Spleen (tissue), 11 donors: ENCODE measurements around the gene ATP2A1. TPM values are rescaled to one million over a fixed set of nuclear protein-coding genes. Genes with fewer than 3 reads are reported as not detected.
"Not testable (repeated sequence)": the region's sequence is repeated elsewhere in the genome, so short reads cannot be mapped to it uniquely, and the experiment has no call there.

Source experiments
- DNase-seq: peaks from one replicate; pipeline ENCODE4 v3.0.0-alpha.2; 2020
- H3K27ac ChIP-seq, 8 donors: fragments of 200-600 bp; sonication (generic) in 7 of 8; 1 replicate in 4 of 8; 2 replicates in 4 of 8; pipeline versions ENCODE4 v1.5.0 to v1.8.0; 2016 to 2021; ENCODE audit warnings: inconsistent platforms in 4 of 8, mild to moderate bottlenecking in 4 of 8, moderate library complexity in 1 of 8
- H3K27me3 ChIP-seq, 7 donors: fragments of 200-600 bp; sonication (generic) in 6 of 7; replicated peaks in 1 of 7; 1 replicate in 4 of 7; 2 replicates in 3 of 7; pipeline versions ENCODE4 v1.5.0 to v1.8.0; 2016 to 2021; ENCODE audit warnings: inconsistent platforms in 3 of 7, mild to moderate bottlenecking in 1 of 7
- H3K36me3 ChIP-seq, 6 donors: fragments of 200-600 bp; sonication (generic) in 5 of 6; 1 replicate in 4 of 6; 2 replicates in 2 of 6; pipeline versions ENCODE4 v1.5.0 to v1.8.0; 2016 to 2021; ENCODE audit warnings: inconsistent platforms in 2 of 6
- H3K4me1 ChIP-seq, 6 donors: fragments of 200-600 bp; sonication (generic) in 5 of 6; 1 replicate in 3 of 6; 2 replicates in 3 of 6; pipeline versions ENCODE4 v1.5.0 to v1.8.0; 2016 to 2021; ENCODE audit warnings: inconsistent platforms in 3 of 6
- H3K4me3 ChIP-seq, 8 donors: fragments of 200-600 bp; sonication (generic) in 7 of 8; 1 replicate in 4 of 8; 2 replicates in 4 of 8; pipeline versions ENCODE4 v1.5.0 to v1.8.0; 2016 to 2021; ENCODE audit warnings: inconsistent platforms in 4 of 8, mild to moderate bottlenecking in 4 of 8, moderate library complexity in 2 of 8
- H3K9me3 ChIP-seq, 8 donors: fragments of 200-600 bp; sonication (generic) in 7 of 8; 1 replicate in 4 of 8; 2 replicates in 4 of 8; pipeline versions ENCODE4 v1.5.0 to v1.8.0; 2016 to 2021; ENCODE audit warnings: inconsistent platforms in 4 of 8
- POLR2A ChIP-seq, 3 donors: fragments of 450-650 bp; IDR thresholded peaks; one replicate each; pipeline ENCODE4 v1.5.1; 2017; ENCODE audit warnings: antibody characterized with exemption in 3 of 3, mild to moderate bottlenecking in 1 of 3
- POLR2AphosphoS5 ChIP-seq, 3 donors: sonication (generic); formaldehyde crosslinking; IDR thresholded peaks; one replicate each; pipeline ENCODE4 v1.5.1; 2017; ENCODE audit warnings: antibody characterized with exemption in 3 of 3
- WGBS, 5 donors: extraction: QIAGEN DNeasy Blood & Tissue Kit in 3 of 5; methylation state at CpG; one replicate each; pipeline versions ENCODE4 v1.1.5 to v1.1.7; 2013 to 2018; 5-methylcytosine and 5-hydroxymethylcytosine counted together
- intact Hi-C: fragments of 100-400 bp; cut with DNase I; formaldehyde crosslinking; loops from one replicate; pipeline ENCODE4 v1.15.0; 2023; ENCODE audit warnings: low total_unique reads
- polyA plus RNA-seq, 3 donors: library from polyadenylated mRNA; stranded (reverse); fragments of 200-250 nt; gene quantifications; one replicate each; pipeline ENCODE4 v1.2.1, GENCODE V29; 2013
- total RNA-seq, 7 donors: library from RNA; depleted of rRNA in 3 of 7; stranded (reverse); fragments of >200 nt in 3 of 7; fragmentation: NEBNext Ultra II Directional in 4 of 7; extraction: Animal tissue kit (Norgen Biotek cat#: 25700) in 4 of 7; gene quantifications; one replicate each; pipeline versions ENCODE4 v1.1.0 to v1.2.1, GENCODE V29; 2016 to 2021
- TF ChIP-seq, protein P1 (sequence below), 11 experiments: fragments of 200-600 bp in 7 of 11; fragments of 450-650 bp in 4 of 11; sonication (generic) in 4 of 11; IDR thresholded peaks in 8 of 11; conservative IDR thresholded peaks in 3 of 11; 1 replicate in 7 of 11; 2 replicates in 4 of 11; pipeline versions ENCODE4 v1.4.0 to v1.8.0; 2016 to 2021; ENCODE audit warnings: antibody characterized with exemption in 11 of 11, inconsistent platforms in 4 of 11, mild to moderate bottlenecking in 1 of 11
- donor health status: healthy with polysubstance abuse.
- donor health status: DM: no; HTN: no; CAD: no; lungs with moderate emphysema.
- donor health status: DM: no; HTN: no; CAD: no.
- donor health status: Bipolar disorder and iron deficiency.
- donor health status: healthy.
- donor health status: DM: no; HTN: no; CAD: no.
- donor health status: DM: yes; HTN: yes; CAD: no.

ATP2A1 gene
- total and polyA plus RNA-seq, 10 donors = 0.26 to 1.5 (median 0.55) TPM; not detected in 2

DNA sequence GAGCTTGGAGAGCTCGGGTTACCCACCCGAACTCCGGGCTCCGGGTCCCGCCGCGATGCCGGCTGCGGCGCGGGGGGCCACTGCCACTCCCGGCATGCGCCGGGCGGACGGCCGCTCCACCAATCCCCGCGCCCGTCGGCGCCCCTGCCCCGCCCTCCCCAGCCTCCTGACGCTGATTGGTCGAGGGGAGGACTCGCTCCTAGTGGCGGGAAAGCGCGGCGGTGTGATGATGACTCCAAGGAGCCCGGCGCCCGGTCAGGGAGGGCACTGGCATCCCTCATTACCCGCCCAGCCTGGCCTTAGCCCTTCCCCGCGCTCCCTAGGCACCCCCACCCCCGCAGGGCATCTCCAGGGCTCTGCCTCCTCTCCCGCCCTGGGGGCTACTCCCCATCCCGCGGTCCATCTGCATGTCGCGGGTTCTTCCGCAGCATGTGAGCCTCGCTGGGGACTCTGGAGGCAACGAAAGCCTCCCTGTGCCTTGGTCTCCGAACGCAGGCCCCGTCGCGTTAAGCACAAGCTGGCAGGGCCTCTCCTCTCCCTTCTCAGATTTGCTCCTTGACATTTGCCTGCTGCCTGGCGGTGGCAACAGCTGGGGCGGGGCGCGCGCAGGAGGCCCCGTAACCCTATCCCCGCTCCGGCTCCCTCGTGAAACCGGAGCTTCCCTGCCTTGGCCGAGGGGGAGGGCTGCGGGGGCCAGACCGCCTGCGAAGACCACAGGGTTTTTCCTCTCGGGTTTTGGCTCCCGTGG lies 1.7 kb downstream of the ATP2A1 start:
- intact Hi-C loops = no loop called here
- Histone ChIP-seq H3K36me3 (peaks cover 0 to 11% (median 0%) of the 10 kb centered on the region in 6 donors), H3K4me1 (peaks cover 6 to 27% (median 19%) of the 10 kb centered on the region in 6 donors), H3K27me3 (peaks cover 0 to 34% (median 0%) of the 10 kb centered on the region in 7 donors), H3K27ac (peak overlapping the region in 4 of 8 donors; percentile 34 to 61 (median 53)), H3K9me3 (no peaks in the 10 kb centered on the region), H3K4me3 (peak overlapping the region; percentile 62 to 87 (median 76))
- DNase-seq = peak; percentile 94
- 1 to 2% (median 2%) methylated on average over 18 to 66 of the region's 66 CpGs for WGBS, 5 donors
- TF ChIP-seq POLR2A (IDR thresholded peaks at IDR 0.05) = no peak
- TF ChIP-seq POLR2AphosphoS5 (IDR thresholded peaks at IDR 0.05) = peak; percentile 43 to 67 (median 61)
- TF ChIP-seq, protein P1, sequence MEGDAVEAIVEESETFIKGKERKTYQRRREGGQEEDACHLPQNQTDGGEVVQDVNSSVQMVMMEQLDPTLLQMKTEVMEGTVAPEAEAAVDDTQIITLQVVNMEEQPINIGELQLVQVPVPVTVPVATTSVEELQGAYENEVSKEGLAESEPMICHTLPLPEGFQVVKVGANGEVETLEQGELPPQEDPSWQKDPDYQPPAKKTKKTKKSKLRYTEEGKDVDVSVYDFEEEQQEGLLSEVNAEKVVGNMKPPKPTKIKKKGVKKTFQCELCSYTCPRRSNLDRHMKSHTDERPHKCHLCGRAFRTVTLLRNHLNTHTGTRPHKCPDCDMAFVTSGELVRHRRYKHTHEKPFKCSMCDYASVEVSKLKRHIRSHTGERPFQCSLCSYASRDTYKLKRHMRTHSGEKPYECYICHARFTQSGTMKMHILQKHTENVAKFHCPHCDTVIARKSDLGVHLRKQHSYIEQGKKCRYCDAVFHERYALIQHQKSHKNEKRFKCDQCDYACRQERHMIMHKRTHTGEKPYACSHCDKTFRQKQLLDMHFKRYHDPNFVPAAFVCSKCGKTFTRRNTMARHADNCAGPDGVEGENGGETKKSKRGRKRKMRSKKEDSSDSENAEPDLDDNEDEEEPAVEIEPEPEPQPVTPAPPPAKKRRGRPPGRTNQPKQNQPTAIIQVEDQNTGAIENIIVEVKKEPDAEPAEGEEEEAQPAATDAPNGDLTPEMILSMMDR (IDR thresholded peaks at IDR 0.05 in 8 of 11, conservative IDR thresholded peaks at IDR 0.05 in 3 of 11) = peak in 8 of 11 experiments; percentile 32 to 71 (median 51)

DNA sequence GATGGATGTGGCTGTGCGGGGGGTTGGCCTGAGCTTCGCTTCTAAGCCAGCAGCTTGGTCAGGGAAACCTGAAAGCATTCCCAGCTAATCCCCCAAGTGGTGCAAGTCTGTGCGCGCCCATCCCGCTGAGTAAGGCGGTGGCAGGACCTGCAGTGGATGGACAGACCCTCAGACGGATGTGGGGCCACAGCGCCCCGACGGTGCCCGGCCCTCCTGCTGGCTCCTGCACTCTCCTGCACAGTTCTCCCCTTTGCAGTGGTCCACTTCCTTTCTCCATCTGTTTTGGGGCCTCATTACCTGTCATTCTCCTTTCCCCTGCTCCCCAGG lies 2.3 kb downstream of the ATP2A1 start:
- Histone ChIP-seq H3K9me3 (no peaks in the 10 kb centered on the region), H3K4me3 (peak overlapping the region in 6 of 8 donors; percentile 62 to 87 (median 80)), H3K36me3 (peaks cover 0 to 6% (median 0%) of the 10 kb centered on the region in 6 donors), H3K4me1 (peaks cover 6 to 27% (median 19%) of the 10 kb centered on the region in 6 donors), H3K27me3 (peaks cover 0 to 34% (median 0%) of the 10 kb centered on the region in 7 donors), H3K27ac (no peak overlapping the region)
- intact Hi-C loops = no loop called here
- 14 to 38% (median 27%) methylated on average over 10 to 11 of the region's 11 CpGs for WGBS, 5 donors
- TF ChIP-seq POLR2A (IDR thresholded peaks at IDR 0.05) = no peak
- TF ChIP-seq, protein P1 (IDR thresholded peaks at IDR 0.05 in 8 of 11, conservative IDR thresholded peaks at IDR 0.05 in 3 of 11) = no peak
- no peak for TF ChIP-seq POLR2AphosphoS5 (IDR thresholded peaks at IDR 0.05)
- peak; percentile 62 for DNase-seq

DNA sequence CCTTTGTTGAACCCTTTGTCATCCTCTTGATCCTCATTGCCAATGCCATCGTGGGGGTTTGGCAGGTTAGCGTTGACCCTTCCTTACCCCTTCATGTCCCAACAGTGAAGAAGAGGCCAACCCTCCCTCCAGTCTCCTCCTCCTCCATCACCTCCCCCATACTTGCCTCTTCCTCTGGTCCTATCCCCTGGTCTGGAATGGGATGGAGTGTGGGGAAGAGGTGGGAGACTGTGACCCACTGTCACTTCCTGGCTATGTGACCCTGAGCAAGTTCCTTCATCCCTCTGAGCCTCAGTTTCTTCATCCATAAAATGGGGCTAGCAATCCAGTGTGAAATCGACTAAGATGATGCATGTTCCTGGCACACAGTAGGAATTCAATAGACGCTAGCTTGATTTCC lies 2.7 kb downstream of the ATP2A1 start:
- Histone ChIP-seq H3K27me3 (peaks cover 0 to 34% (median 0%) of the 10 kb centered on the region in 7 donors), H3K36me3 (peaks cover 0 to 2% (median 0%) of the 10 kb centered on the region in 6 donors), H3K27ac (no peak overlapping the region), H3K9me3 (no peaks in the 10 kb centered on the region), H3K4me3 (no peak overlapping the region), H3K4me1 (peaks cover 6 to 27% (median 19%) of the 10 kb centered on the region in 6 donors)
- DNase-seq = no peak
- intact Hi-C loops = no loop called here
- 75 to 87% (median 83%) methylated on average over 4 of the region's 4 CpGs for WGBS, 5 donors
- TF ChIP-seq POLR2A (IDR thresholded peaks at IDR 0.05) = no peak
- TF ChIP-seq, protein P1 (IDR thresholded peaks at IDR 0.05 in 8 of 11, conservative IDR thresholded peaks at IDR 0.05 in 3 of 11) = no peak
- TF ChIP-seq POLR2AphosphoS5 (IDR thresholded peaks at IDR 0.05) = no peak

DNA sequence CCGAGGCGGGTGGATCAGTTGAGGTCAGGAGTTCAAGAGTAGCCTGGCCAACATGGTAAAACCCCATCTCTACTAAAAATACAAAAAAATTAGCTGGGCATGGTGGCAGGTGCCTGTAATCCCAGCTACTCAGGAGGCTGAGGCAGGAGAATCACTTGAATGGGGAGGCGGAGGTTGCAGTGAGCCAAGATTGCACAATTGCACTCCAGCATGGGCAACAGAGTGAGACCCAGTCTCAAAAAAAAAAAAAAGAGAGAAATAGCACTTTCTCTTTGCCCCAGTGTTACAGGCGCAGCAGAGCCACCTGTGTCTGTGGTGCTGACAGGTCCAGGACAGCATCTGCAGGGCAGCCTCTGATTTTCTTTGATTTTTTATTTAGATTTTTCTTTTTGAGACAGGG lies 3.3 kb downstream of the ATP2A1 start:
- H3K36me3 ChIP-seq, H3K4me3 ChIP-seq, H3K9me3 ChIP-seq, H3K27ac ChIP-seq, DNase-seq, intact Hi-C loops: not testable (repeated sequence)
- H3K4me1 ChIP-seq = peaks cover 6 to 27% (median 19%) of the 10 kb centered on the region in 6 donors
- 68 to 88% (median 74%) methylated on average over 4 of the region's 4 CpGs for WGBS, 5 donors
- H3K27me3 ChIP-seq = peaks cover 0 to 34% (median 0%) of the 10 kb centered on the region in 7 donors
